ENCODE data around the gene PTCH1. TPM values are rescaled to one million over a fixed set of nuclear protein-coding genes. Genes with fewer than 3 reads are reported as not detected.

PTCH1 gene
- total and polyA plus RNA-seq, 2 donors (not counting 1 experiment from before 2014, with no cell fraction given), result 3.5 to 13.8 TPM

DNA sequence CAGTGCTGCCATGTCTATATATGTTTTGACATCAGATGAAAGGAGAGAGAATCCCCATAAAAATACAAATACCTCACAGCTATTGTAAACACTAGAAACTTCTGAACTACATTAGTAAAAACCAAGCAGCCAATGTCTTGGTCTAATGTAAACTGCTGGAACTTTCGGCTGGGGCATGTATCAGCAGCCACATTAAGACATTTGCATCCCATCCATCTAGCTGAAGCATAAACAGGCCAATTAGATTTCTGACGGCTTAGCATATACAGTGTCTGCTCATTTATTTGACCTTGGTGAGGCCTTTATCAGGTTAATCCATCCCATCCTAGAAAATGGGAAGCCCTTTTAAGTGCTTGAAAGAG lies 65.7 kb downstream of the PTCH1 start:
- CTCF ChIA-PET, result no interaction called here
- no peak for DNase-seq
- no peaks in the 10 kb centered on the region for H3K9me3 Mint-ChIP-seq (ENCODE audit: insufficient read depth)

DNA sequence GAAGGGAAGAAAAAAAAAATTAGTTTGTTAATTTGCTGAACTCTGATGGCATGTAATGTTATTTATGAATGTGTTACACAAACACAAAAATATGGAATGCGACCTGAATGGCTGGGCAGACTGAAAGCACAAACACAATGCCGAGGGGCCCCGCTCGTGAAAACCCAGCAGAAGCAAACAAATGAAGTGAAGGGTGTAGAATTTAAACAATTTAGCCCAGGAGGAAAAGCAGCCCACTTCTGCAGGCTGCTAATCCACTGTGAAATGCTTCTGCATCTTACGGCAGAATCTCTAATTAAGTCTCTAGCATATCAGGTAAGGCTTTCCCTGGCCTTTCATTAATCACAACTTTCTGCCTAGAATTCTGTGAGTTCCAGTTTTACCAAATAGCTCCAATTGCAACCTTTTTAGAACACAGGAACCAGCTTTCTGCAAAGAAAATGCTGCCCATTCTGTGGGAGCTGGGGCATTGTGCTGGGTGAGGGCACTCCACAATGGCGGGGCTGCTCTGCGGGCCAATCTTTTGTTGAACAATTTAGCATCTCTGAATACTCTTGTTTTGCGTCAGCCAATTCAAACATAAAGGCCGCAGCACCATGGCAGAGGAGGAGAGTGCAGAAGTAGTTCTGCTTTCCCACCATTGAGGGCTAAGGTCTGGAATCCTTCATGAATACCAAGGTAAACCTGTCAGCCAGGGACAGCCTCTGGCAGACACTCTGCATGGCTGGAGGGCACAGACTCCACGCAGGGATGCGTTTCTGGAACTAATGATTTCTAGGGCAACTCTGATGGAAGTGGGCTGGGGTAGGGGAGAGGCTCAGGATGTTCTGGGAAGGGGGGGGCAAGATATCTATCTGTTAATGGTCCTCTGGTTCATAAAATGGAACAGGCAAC lies 66.4 kb downstream of the PTCH1 start:
- DNase-seq, result no peak
- ATAC-seq (ENCODE audit: low read depth), result no peak
- no peak overlapping the region for H3K4me3 ChIP-seq (ENCODE audit: control extremely low read depth in 1 of 5, extremely low read depth in 1 of 5, insufficient read depth in 1 of 5, low read depth in 2 of 5, low read length in 4 of 5)
- POLR2A ChIA-PET, result no interaction called here
- CTCF ChIA-PET, result no interaction called here
- H3K4me2 ChIP-seq (replicated peaks; ENCODE audit: low read depth, low read length, poor library complexity, severe bottlenecking), result no peak overlapping the region
- intact Hi-C loops (cut with micrococcal nuclease), result no loop called here
- 98% methylated on average over 10 of the region's 11 CpGs for WGBS (ENCODE audit: insufficient coverage)
- no peaks in the 10 kb centered on the region for H4K20me1 ChIP-seq (ENCODE audit: control insufficient read depth, insufficient read depth, low read length, poor library complexity, severe bottlenecking)
- peaks cover 0 to 5% (median 0%) of the 10 kb centered on the region in 3 donors for H3K9me3 ChIP-seq (ENCODE audit: control extremely low read depth in 1 of 3, control insufficient read depth in 2 of 3, insufficient read depth in 1 of 3, low read length in 2 of 3)
- H3K27me3 Mint-ChIP-seq, result peaks cover 5% of the 10 kb centered on the region
- H3K27me3 ChIP-seq (replicated peaks in 1 of 4; ENCODE audit: control extremely low read depth in 1 of 4, control insufficient read depth in 3 of 4, insufficient read depth in 4 of 4, low read length in 3 of 4), result peaks cover 0 to 2% (median 0%) of the 10 kb centered on the region in 4 experiments
- no peaks in the 10 kb centered on the region for H3K36me3 ChIP-seq (replicated peaks in 1 of 2; ENCODE audit: control extremely low read depth in 1 of 2, control insufficient read depth in 1 of 2, extremely low read depth in 1 of 2, insufficient read depth in 2 of 2, low read length in 1 of 2)
- TF ChIP-seq, protein P1, sequence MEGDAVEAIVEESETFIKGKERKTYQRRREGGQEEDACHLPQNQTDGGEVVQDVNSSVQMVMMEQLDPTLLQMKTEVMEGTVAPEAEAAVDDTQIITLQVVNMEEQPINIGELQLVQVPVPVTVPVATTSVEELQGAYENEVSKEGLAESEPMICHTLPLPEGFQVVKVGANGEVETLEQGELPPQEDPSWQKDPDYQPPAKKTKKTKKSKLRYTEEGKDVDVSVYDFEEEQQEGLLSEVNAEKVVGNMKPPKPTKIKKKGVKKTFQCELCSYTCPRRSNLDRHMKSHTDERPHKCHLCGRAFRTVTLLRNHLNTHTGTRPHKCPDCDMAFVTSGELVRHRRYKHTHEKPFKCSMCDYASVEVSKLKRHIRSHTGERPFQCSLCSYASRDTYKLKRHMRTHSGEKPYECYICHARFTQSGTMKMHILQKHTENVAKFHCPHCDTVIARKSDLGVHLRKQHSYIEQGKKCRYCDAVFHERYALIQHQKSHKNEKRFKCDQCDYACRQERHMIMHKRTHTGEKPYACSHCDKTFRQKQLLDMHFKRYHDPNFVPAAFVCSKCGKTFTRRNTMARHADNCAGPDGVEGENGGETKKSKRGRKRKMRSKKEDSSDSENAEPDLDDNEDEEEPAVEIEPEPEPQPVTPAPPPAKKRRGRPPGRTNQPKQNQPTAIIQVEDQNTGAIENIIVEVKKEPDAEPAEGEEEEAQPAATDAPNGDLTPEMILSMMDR (IDR thresholded peaks at IDR 0.05), result no peak
- no peak for TF ChIP-seq EZH2 (IDR thresholded peaks at IDR 0.05; ENCODE audit: borderline replicate concordance, insufficient read depth, low read depth, low read length, poor library complexity, severe bottlenecking)
- no peak overlapping the region for H3K27ac ChIP-seq (ENCODE audit: low read length in 2 of 2)
- no peak overlapping the region for H3K27ac Mint-ChIP-seq
- H3K4me3 Mint-ChIP-seq, result no peak overlapping the region
- H3K79me2 ChIP-seq (ENCODE audit: control insufficient read depth, insufficient read depth, low read length), result no peaks in the 10 kb centered on the region
- no peak overlapping the region for H2AFZ ChIP-seq (ENCODE audit: insufficient read depth, low read depth, low read length, poor library complexity, severe bottlenecking)
- no peaks in the 10 kb centered on the region for H3K4me1 ChIP-seq (ENCODE audit: control insufficient read depth in 2 of 2, insufficient read depth in 2 of 2, low read length in 2 of 2)
- no peak overlapping the region for H3K9ac ChIP-seq (ENCODE audit: low read length)
- no peaks in the 10 kb centered on the region for H3K4me1 Mint-ChIP-seq
- no peaks in the 10 kb centered on the region for H3K9me3 Mint-ChIP-seq (ENCODE audit: insufficient read depth)

More for the DNA sequence above, 65.7 kb downstream of the PTCH1 start:
- H3K27me3 Mint-ChIP-seq, result peaks cover 5% of the 10 kb centered on the region
- POLR2A ChIA-PET, result no interaction called here
- TF ChIP-seq, protein P1 (IDR thresholded peaks at IDR 0.05), result no peak
- no peak for TF ChIP-seq EZH2 (IDR thresholded peaks at IDR 0.05; ENCODE audit: borderline replicate concordance, insufficient read depth, low read depth, low read length, poor library complexity, severe bottlenecking)
- no peak for ATAC-seq (ENCODE audit: low read depth)
- H3K4me1 Mint-ChIP-seq, result no peaks in the 10 kb centered on the region
- Histone ChIP-seq H4K20me1 (ENCODE audit: control insufficient read depth, insufficient read depth, low read length, poor library complexity, severe bottlenecking) (no peaks in the 10 kb centered on the region), H3K4me2 (replicated peaks; ENCODE audit: low read depth, low read length, poor library complexity, severe bottlenecking) (no peak overlapping the region), H3K27ac (ENCODE audit: low read length in 2 of 2) (no peak overlapping the region), H3K9ac (ENCODE audit: low read length) (no peak overlapping the region), H3K36me3 (replicated peaks in 1 of 2; ENCODE audit: control extremely low read depth in 1 of 2, control insufficient read depth in 1 of 2, extremely low read depth in 1 of 2, insufficient read depth in 2 of 2, low read length in 1 of 2) (no peaks in the 10 kb centered on the region), H3K4me3 (ENCODE audit: control extremely low read depth in 1 of 5, extremely low read depth in 1 of 5, insufficient read depth in 1 of 5, low read depth in 2 of 5, low read length in 4 of 5) (no peak overlapping the region), H3K4me1 (ENCODE audit: control insufficient read depth in 2 of 2, insufficient read depth in 2 of 2, low read length in 2 of 2) (no peaks in the 10 kb centered on the region), H2AFZ (ENCODE audit: insufficient read depth, low read depth, low read length, poor library complexity, severe bottlenecking) (no peak overlapping the region), H3K9me3 (ENCODE audit: control extremely low read depth in 1 of 3, control insufficient read depth in 2 of 3, insufficient read depth in 1 of 3, low read length in 2 of 3) (peaks cover 0 to 5% (median 0%) of the 10 kb centered on the region in 3 donors), H3K79me2 (ENCODE audit: control insufficient read depth, insufficient read depth, low read length) (no peaks in the 10 kb centered on the region), H3K27me3 (replicated peaks in 1 of 4; ENCODE audit: control extremely low read depth in 1 of 4, control insufficient read depth in 3 of 4, insufficient read depth in 4 of 4, low read length in 3 of 4) (peaks cover 0 to 2% (median 0%) of the 10 kb centered on the region in 4 experiments)
- H3K4me3 Mint-ChIP-seq, result no peak overlapping the region
- H3K27ac Mint-ChIP-seq, result no peak overlapping the region
- WGBS (ENCODE audit: insufficient coverage), result 100% methylated on average over 1 of the region's 2 CpGs
- intact Hi-C loops (cut with micrococcal nuclease), result no loop called here

All from B cell (primary cell).